K562 (cell line): ENCODE results near the gene NCDN. TPM values are rescaled to one million over a fixed set of nuclear protein-coding genes. Genes with fewer than 3 reads are reported as not detected.

ENCODE experiments used
- ESRRA ChIP-seq: fragments of 450-650 bp; IDR thresholded peaks from 2 replicates; pipeline ENCODE4 v1.6.1; 2014; ENCODE audit warnings: low read depth, mild to moderate bottlenecking, moderate library complexity, borderline replicate concordance
- TFAM ChIP-seq: fragments of 250-450 bp; sonication (Bioruptor Pico); conservative IDR thresholded peaks from 2 replicates; pipeline ENCODE4 v1.5.0; 2021; ENCODE audit warnings: mild to moderate bottlenecking, moderate library complexity
- polyA plus RNA-seq, 8 experiments: library from polyadenylated mRNA; depleted of rRNA in 4 of 8; stranded (reverse) in 5 of 8; unstranded in 3 of 8; fragments of >200 nt; fragmentation: Nextera tagmentation in 2 of 8; fragmentation: Illumina TruSeq in 1 of 8; extraction: Ambion mirVana in 2 of 8; extraction: Trizol in 1 of 8; gene quantifications; 2 replicates each; pipeline versions ENCODE4 v1.2.1 to v1.2.3, GENCODE V29; 2011 to 2014; ENCODE audit warnings: inconsistent platforms in 1 of 8, missing spikeins in 1 of 8
- total RNA-seq, 7 experiments: library from RNA; depleted of rRNA in 6 of 7; stranded (reverse); fragments of >200 nt in 6 of 7; fragmentation: Illumina TruSeq in 2 of 7; extraction: Trizol in 2 of 7; gene quantifications; 2 replicates each; pipeline versions ENCODE4 v1.2.1 to v1.2.3, GENCODE V29; 2011 to 2021; ENCODE audit warnings: low replicate concordance in 1 of 7
- TF ChIP-seq, protein P1 (sequence below), 2 experiments: fragments of 450-650 bp; IDR thresholded peaks; 2 replicates each; pipeline ENCODE4 v1.6.1; 2016; ENCODE audit warnings: mild to moderate bottlenecking in 2 of 2, borderline replicate concordance in 1 of 2, low read depth in 1 of 2, moderate library complexity in 1 of 2

The NCDN gene
- total and polyA plus RNA-seq, 9 of the 15 experiments (the other 6 are each of a cell fraction or from before 2014, with no cell fraction given), result 1.9 to 35.1 (median 10.7) TPM

- TF ChIP-seq, protein P1, sequence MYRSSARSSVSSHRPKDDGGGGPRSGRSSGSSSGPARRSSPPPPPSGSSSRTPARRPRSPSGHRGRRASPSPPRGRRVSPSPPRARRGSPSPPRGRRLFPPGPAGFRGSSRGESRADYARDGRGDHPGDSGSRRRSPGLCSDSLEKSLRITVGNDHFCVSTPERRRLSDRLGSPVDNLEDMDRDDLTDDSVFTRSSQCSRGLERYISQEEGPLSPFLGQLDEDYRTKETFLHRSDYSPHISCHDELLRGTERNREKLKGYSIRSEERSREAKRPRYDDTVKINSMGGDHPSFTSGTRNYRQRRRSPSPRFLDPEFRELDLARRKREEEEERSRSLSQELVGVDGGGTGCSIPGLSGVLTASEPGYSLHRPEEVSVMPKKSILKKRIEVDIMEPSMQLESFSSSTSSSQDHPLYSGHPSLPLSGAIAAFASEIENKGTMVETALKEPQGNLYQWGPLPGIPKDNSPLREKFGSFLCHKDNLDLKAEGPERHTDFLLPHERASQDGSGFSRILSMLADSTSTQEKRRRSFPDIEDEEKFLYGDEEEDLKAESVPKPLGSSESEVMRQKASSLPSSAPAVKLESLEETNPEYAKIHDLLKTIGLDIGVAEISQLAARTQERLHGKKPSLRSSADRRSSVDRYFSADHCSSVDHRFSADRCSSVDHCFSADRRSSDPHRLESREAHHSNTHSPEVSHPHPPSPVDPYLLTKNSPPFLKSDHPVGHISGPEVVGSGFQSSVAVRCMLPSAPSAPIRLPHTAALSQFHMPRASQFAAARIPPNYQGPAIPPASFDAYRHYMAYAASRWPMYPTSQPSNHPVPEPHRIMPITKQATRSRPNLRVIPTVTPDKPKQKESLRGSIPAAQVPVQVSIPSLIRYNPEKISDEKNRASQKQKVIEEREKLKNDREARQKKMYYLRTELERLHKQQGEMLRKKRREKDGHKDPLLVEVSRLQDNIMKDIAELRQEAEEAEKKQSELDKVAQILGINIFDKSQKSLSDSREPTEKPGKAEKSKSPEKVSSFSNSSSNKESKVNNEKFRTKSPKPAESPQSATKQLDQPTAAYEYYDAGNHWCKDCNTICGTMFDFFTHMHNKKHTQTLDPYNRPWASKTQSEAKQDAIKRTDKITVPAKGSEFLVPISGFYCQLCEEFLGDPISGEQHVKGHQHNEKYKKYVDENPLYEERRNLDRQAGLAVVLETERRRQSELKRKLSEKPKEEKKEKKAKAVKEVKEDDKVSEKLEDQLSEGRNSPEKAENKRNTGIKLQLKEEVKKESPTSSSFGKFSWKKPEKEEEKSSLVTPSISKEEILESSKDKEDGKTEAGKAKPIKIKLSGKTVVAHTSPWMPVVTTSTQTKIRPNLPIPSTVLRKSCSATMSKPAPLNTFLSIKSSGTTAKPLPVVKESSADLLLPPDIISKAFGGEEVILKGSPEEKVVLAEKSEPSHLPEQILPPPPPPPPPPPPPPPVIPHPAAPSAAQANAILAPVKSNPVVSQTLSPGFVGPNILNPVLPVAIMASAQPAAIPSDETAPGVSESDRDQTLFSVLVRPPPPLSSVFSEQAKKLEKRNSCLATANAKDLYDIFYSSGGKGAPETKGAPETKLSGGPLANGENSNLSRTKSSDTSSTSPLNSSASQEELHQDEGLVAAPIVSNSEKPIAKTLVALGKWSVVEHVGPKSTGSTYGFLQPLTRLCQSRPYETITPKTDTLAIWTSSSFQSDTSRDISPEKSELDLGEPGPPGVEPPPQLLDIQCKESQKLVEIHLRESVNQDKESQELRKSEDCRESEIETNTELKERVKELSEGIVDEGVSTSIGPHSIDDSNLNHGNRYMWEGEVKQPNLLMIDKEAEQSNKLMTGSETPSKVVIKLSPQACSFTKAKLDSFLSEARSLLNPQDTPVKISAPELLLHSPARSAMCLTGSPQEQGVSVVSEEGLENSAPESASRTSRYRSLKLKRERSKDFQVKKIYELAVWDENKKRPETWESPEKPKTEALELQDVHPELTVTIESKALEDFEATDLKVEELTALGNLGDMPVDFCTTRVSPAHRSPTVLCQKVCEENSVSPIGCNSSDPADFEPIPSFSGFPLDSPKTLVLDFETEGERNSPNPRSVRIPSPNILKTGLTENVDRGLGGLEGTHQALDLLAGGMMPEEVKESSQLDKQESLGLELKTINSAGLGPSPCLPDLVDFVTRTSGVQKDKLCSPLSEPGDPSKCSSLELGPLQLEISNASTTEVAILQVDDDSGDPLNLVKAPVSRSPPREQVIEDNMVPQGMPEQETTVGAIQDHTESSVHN (IDR thresholded peaks at IDR 0.05; ENCODE audit: borderline replicate concordance in 1 of 2, low read depth in 1 of 2), result no peak
- TF ChIP-seq ESRRA (no peak), TFAM (no peak)
These were observed 5.6 kb downstream of the NCDN start (continued) for GRCh38 chr1:35563166-35563565.
